Lower leg skin (tissue), 4 donors: Measurements from ENCODE around the gene ANKRD13D. TPM values are rescaled to one million over a fixed set of nuclear protein-coding genes. Genes with fewer than 3 reads are reported as not detected.

Experiments
- DNase-seq, 2 donors: peaks; one replicate each; pipeline ENCODE4 v3.0.0-alpha.2; 2019; ENCODE audit warnings: low spot score in 2 of 2
- H3K4me3 ChIP-seq: fragments of 200-600 bp; sonication (generic); 2 replicates; pipeline ENCODE4 v1.5.1; 2017; ENCODE audit warnings: mild to moderate bottlenecking, low read depth; ENCODE audit not compliant: poor library complexity, severe bottlenecking
- POLR2A ChIP-seq, 2 donors: fragments of 450-650 bp; IDR thresholded peaks; one replicate each; pipeline ENCODE4 v1.6.1; 2016 to 2017; ENCODE audit warnings: antibody characterized with exemption in 2 of 2, mild to moderate bottlenecking in 1 of 2, moderate library complexity in 1 of 2
- WGBS, 2 donors: methylation state at CpG; one replicate each; pipeline ENCODE4 v1.1.5; 2018; 5-methylcytosine and 5-hydroxymethylcytosine counted together
- intact Hi-C: fragments of 100-400 bp; cut with DNase I; formaldehyde crosslinking; loops from one replicate; pipeline ENCODE4 v1.15.0; 2023; ENCODE audit warnings: low total_unique reads
- total RNA-seq, 4 donors: library from RNA; depleted of rRNA; stranded (reverse); fragments of >200 nt; gene quantifications; one replicate each; pipeline ENCODE4 v1.1.0, GENCODE V29; 2016
- TF ChIP-seq, protein P1 (sequence below), 3 donors: fragments of 450-650 bp; IDR thresholded peaks; one replicate each; pipeline ENCODE4 v1.5.1; 2016; ENCODE audit warnings: antibody characterized with exemption in 3 of 3, mild to moderate bottlenecking in 3 of 3, moderate library complexity in 2 of 3

The ANKRD13D gene
- total RNA-seq, 4 donors from 2014 or later = 60.5 to 84.7 (median 72.8) TPM

DNA sequence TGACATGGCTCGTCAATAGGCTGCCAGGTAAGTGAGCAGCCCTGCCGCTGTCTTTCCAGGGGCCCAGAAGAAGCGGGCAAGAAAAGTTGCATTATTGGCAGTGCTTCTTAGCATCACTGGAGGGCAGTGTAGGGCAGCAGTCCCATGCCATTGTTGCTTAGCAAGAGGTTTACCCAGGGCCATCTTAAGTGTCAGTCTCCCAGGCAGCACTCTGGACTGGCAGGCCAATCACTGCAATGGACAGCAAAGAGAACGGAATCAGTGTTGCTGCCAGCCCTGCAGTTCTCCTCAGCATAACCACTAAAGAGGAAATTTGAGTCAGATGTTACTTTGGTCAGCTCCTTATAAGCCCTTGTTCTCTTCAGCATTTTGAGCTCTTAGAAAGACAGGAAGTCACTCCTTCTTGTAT lies 36.3 kb upstream of the ANKRD13D start:
- H3K4me3 ChIP-seq = no peak overlapping the region
- TF ChIP-seq, protein P1, sequence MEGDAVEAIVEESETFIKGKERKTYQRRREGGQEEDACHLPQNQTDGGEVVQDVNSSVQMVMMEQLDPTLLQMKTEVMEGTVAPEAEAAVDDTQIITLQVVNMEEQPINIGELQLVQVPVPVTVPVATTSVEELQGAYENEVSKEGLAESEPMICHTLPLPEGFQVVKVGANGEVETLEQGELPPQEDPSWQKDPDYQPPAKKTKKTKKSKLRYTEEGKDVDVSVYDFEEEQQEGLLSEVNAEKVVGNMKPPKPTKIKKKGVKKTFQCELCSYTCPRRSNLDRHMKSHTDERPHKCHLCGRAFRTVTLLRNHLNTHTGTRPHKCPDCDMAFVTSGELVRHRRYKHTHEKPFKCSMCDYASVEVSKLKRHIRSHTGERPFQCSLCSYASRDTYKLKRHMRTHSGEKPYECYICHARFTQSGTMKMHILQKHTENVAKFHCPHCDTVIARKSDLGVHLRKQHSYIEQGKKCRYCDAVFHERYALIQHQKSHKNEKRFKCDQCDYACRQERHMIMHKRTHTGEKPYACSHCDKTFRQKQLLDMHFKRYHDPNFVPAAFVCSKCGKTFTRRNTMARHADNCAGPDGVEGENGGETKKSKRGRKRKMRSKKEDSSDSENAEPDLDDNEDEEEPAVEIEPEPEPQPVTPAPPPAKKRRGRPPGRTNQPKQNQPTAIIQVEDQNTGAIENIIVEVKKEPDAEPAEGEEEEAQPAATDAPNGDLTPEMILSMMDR (IDR thresholded peaks at IDR 0.05) = no peak
- TF ChIP-seq POLR2A (IDR thresholded peaks at IDR 0.05) = no peak
- 47 to 53% methylated on average over 4 of the region's 4 CpGs for WGBS, 2 donors
- intact Hi-C loops = no loop called here
- DNase-seq = peak in 1 of 2 donors; percentile 84

DNA sequence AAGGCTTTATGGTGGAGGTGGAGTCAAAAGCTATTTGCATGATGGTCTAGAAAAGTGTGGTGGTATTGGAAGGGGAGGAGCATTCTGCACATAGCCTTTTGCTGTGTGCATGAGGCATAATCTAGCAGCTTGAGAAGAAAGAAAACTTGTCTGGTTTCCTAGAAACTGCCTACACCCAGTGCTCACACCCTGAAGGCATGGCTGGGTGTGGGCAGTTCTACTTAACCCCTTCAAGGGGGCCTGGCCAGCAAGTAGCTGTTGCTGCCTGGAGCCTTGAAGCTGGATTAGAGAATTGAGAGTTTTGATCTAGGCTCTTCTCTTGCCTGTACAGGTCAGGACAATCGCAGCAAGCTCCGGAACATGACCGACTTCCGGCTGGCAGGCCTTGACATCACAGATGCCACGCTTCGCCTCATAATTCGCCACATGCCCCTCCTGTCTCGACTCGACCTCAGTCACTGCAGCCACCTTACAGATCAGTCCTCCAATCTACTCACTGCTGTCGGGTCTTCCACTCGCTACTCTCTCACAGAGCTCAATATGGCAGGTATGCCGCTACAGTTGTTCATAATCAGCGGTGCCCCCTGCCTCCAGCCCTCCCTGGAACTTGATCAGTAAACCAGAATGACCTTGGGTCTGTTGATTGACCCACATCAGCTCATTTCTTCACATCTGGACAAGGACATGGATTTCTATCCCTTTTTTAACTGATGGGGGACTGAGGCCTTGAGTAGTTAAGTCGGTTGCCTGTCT lies 35.1 kb upstream of the ANKRD13D start:
- no peak overlapping the region for H3K4me3 ChIP-seq
- DNase-seq = peak in 1 of 2 donors; percentile 79
- WGBS, 2 donors = 61 to 64% methylated on average over 14 of the region's 14 CpGs
- intact Hi-C loops = no loop called here
- TF ChIP-seq, protein P1 (IDR thresholded peaks at IDR 0.05) = no peak
- no peak for TF ChIP-seq POLR2A (IDR thresholded peaks at IDR 0.05)

DNA sequence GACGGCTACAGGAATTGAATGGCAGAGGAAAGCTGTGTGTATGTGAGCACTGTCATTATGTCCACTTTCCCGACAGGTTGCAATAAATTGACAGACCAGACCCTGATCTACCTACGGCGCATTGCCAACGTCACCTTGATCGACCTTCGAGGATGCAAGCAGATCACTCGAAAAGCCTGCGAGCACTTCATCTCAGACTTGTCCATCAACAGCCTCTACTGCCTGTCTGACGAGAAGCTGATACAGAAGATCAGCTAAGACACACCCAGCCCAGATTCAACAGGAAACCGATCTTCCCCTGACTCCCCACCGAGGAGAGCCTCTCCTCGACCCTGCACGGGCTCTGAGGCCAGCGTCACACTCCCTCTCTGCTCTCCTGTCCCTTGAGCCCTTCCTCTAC lies 34.3 kb upstream of the ANKRD13D start:
- no peak for TF ChIP-seq POLR2A (IDR thresholded peaks at IDR 0.05)
- TF ChIP-seq, protein P1 (IDR thresholded peaks at IDR 0.05) = no peak
- intact Hi-C loops = no loop called here
- WGBS, 2 donors = 50 to 63% methylated on average over 15 of the region's 15 CpGs
- no peak overlapping the region for H3K4me3 ChIP-seq
- DNase-seq = peak in 1 of 2 donors; percentile 46

DNA sequence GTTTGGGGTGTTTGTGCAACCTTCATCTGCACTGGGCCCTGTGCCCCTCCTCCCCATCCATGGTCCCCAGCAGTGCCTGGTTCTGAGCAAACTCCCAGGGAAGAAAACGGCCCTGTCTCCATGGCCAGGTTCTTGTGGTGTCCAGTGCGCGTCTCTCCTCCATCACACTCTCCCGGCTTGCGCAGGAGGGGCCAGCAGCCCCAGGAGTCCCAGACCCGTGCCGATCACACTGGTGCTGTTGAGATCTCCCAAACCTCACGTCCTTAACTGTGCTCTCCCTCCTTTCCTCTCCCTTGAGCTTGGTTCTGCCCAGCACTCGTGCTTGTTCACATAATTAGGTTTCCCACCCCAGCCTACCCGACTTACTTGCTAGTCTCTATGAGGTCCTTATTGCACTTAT lies 33.8 kb upstream of the ANKRD13D start:
- no peak for TF ChIP-seq POLR2A (IDR thresholded peaks at IDR 0.05)
- TF ChIP-seq, protein P1 (IDR thresholded peaks at IDR 0.05) = no peak
- no peak overlapping the region for H3K4me3 ChIP-seq
- intact Hi-C loops = no loop called here
- 76 to 81% methylated on average over 10 of the region's 10 CpGs for WGBS, 2 donors
- peak in 1 of 2 donors; percentile 82 for DNase-seq

DNA sequence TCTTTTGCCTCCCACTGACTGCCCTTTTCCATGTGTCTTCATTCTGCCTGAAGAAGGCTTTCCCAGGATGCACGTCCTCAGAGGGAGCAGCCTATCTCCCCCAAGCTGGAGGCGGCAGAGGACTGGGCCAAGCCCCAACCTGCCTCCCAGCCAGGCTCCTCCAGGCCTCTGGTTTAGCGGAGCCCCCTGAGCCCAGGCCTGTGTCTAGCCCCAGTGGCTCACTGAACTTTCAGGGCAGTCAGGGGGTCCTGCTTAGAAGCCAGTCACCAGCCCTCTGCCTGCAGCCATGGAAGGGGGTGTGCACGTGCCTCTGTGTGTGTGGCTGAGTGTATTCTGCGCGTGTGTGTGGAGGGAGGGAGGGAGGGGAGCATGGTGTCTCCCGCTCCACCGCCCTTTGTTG lies 33.2 kb upstream of the ANKRD13D start:
- no peak overlapping the region for H3K4me3 ChIP-seq
- TF ChIP-seq POLR2A (IDR thresholded peaks at IDR 0.05) = no peak
- TF ChIP-seq, protein P1 (IDR thresholded peaks at IDR 0.05) = no peak
- 66 to 81% methylated on average over 8 of the region's 8 CpGs for WGBS, 2 donors
- intact Hi-C loops = no loop called here
- no peak for DNase-seq
